Lower leg skin (tissue), 4 donors: ENCODE results near the gene CCDC82. TPM values are rescaled to one million over a fixed set of nuclear protein-coding genes. Genes with fewer than 3 reads are reported as not detected.

Experiments
- DNase-seq, 2 donors: peaks; one replicate each; pipeline ENCODE4 v3.0.0-alpha.2; 2019; ENCODE audit warnings: low spot score in 2 of 2
- H3K4me3 ChIP-seq: fragments of 200-600 bp; sonication (generic); 2 replicates; pipeline ENCODE4 v1.5.1; 2017; ENCODE audit warnings: mild to moderate bottlenecking, low read depth; ENCODE audit not compliant: poor library complexity, severe bottlenecking
- CTCF ChIP-seq, 3 donors: fragments of 450-650 bp; IDR thresholded peaks; one replicate each; pipeline ENCODE4 v1.5.1; 2016; ENCODE audit warnings: antibody characterized with exemption in 3 of 3, mild to moderate bottlenecking in 3 of 3, moderate library complexity in 2 of 3
- POLR2A ChIP-seq, 2 donors: fragments of 450-650 bp; IDR thresholded peaks; one replicate each; pipeline ENCODE4 v1.6.1; 2016 to 2017; ENCODE audit warnings: antibody characterized with exemption in 2 of 2, mild to moderate bottlenecking in 1 of 2, moderate library complexity in 1 of 2
- WGBS, 2 donors: methylation state at CpG; one replicate each; pipeline ENCODE4 v1.1.5; 2018; 5-methylcytosine and 5-hydroxymethylcytosine counted together
- intact Hi-C: fragments of 100-400 bp; cut with DNase I; formaldehyde crosslinking; loops from one replicate; pipeline ENCODE4 v1.15.0; 2023; ENCODE audit warnings: low total_unique reads
- total RNA-seq, 4 donors: library from RNA; depleted of rRNA; stranded (reverse); fragments of >200 nt; gene quantifications; one replicate each; pipeline ENCODE4 v1.1.0, GENCODE V29; 2016

The CCDC82 gene
- total RNA-seq, 4 donors from 2014 or later: 5.4 to 15.2 (median 7.8) TPM

GRCh38 chr11:96356848-96357247 is 32.9 kb downstream of the CCDC82 start:
- DNase-seq: no peak
- WGBS, 2 donors: 70 to 74% methylated on average over 4 of the region's 4 CpGs
- no peak for TF ChIP-seq POLR2A (IDR thresholded peaks at IDR 0.05)
- TF ChIP-seq CTCF (IDR thresholded peaks at IDR 0.05): no peak
- intact Hi-C loops: no loop called here
- no peak overlapping the region for H3K4me3 ChIP-seq

GRCh38 chr11:96342961-96343711 is 46.6 kb downstream of the CCDC82 start, which contains the start of gene MAML2:
Gene MAML2, minus strand, starts transcription at chr11:96343195. Its CDS starts 1,300 bp downstream, at chr11:96341895.
- peak; percentile 94 to 98 for DNase-seq
- peak within 1 kb of the TSS; percentile 54 for H3K4me3 ChIP-seq
- intact Hi-C loops: loop anchor here (5.0 kb wide), 2 partner anchors 296 to 496 kb away; no protein-coding TSS in a partner anchor
- 7% methylated on average over 30 to 31 of the region's 31 CpGs for WGBS, 2 donors
- TF ChIP-seq CTCF (IDR thresholded peaks at IDR 0.05) (peak in 1 of 3 donors; percentile 68), POLR2A (IDR thresholded peaks at IDR 0.05) (no peak)

GRCh38 chr11:96342014-96342960 is 47.4 kb downstream of the CCDC82 start:
- no peak for DNase-seq
- peak overlapping the region; percentile 54 for H3K4me3 ChIP-seq
- no peak for TF ChIP-seq CTCF (IDR thresholded peaks at IDR 0.05)
- TF ChIP-seq POLR2A (IDR thresholded peaks at IDR 0.05): no peak
- 1% methylated on average over 13 of the region's 13 CpGs for WGBS, 2 donors
- intact Hi-C loops: loop anchor here (5.0 kb wide), 2 partner anchors 295 to 495 kb away; no protein-coding TSS in a partner anchor

- H3K4me3 ChIP-seq: peak overlapping the region; percentile 54
- WGBS, 2 donors: 16 to 24% methylated on average over 25 to 26 of the region's 26 CpGs
- intact Hi-C loops: loop anchor here (5.0 kb wide), 2 partner anchors 294 to 494 kb away; no protein-coding TSS in a partner anchor
- TF ChIP-seq CTCF (IDR thresholded peaks at IDR 0.05) (no peak), POLR2A (IDR thresholded peaks at IDR 0.05) (no peak)
- peak; percentile 45 to 89 for DNase-seq
Measured at GRCh38 chr11:96341211-96342013, 48.3 kb downstream of the CCDC82 start.

- TF ChIP-seq POLR2A (IDR thresholded peaks at IDR 0.05) (no peak), CTCF (IDR thresholded peaks at IDR 0.05) (no peak)
- H3K4me3 ChIP-seq: no peak overlapping the region
- intact Hi-C loops: loop anchor here (5.0 kb wide), 2 partner anchors 293 to 493 kb away; no protein-coding TSS in a partner anchor
- WGBS, 2 donors: 41 to 44% methylated on average over 4 of the region's 4 CpGs
- no peak for DNase-seq
Measured at GRCh38 chr11:96340555-96340885, 49.2 kb downstream of the CCDC82 start.
